GM12892 (cell line): ENCODE measurements around the gene ANO1.
"Not testable (repeated sequence)": the region's sequence is repeated elsewhere in the genome, so short reads cannot be mapped to it uniquely, and the experiment has no call there.

ENCODE experiments used
- DNase-seq: peaks from one replicate; pipeline ENCODE4 v3.0.0; 2011; ENCODE audit not compliant: insufficient read length
- FAIRE-seq: peaks from 2 replicates; lab custom pipeline; 2011; peaks lifted over from hg19 to GRCh38; lab: Jason Lieb, UNC
- POLR2A ChIP-seq: IDR thresholded peaks from 2 replicates; pipeline ENCODE4 v1.6.1; 2011; ENCODE audit warnings: low read depth, low read length, control low read depth
- POLR2AphosphoS5 ChIP-seq: IDR thresholded peaks from 2 replicates; pipeline ENCODE4 v1.6.1; 2011; ENCODE audit warnings: low read depth, low read length, control low read depth
- TAF1 ChIP-seq: IDR thresholded peaks from 2 replicates; pipeline ENCODE4 v1.6.1; 2011; ENCODE audit warnings: low read depth, mild to moderate bottlenecking, control low read depth, low read length, borderline replicate concordance

Gene ANO1

DNA sequence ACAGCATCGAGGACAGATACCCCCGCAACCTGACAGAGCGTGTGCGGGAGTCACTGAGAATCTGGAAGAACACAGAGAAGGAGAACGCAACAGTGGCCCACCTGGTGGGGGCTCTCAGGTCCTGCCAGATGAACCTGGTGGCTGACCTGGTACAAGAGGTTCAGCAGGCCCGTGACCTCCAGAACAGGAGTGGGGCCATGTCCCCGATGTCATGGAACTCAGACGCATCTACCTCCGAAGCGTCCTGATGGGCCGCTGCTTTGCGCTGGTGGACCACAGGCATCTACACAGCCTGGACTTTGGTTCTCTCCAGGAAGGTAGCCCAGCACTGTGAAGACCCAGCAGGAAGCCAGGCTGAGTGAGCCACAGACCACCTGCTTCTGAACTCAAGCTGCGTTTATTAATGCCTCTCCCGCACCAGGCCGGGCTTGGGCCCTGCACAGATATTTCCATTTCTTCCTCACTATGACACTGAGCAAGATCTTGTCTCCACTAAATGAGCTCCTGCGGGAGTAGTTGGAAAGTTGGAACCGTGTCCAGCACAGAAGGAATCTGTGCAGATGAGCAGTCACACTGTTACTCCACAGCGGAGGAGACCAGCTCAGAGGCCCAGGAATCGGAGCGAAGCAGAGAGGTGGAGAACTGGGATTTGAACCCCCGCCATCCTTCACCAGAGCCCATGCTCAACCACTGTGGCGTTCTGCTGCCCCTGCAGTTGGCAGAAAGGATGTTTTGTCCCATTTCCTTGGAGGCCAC is 128.3 kb downstream of the ANO1 start:
- no peak for DNase-seq
- no peak for FAIRE-seq
- TF ChIP-seq TAF1, result no peak
- TF ChIP-seq POLR2A, result no peak; the same call in 1 of the 2 replicates
- TF ChIP-seq POLR2AphosphoS5, result no peak

DNA sequence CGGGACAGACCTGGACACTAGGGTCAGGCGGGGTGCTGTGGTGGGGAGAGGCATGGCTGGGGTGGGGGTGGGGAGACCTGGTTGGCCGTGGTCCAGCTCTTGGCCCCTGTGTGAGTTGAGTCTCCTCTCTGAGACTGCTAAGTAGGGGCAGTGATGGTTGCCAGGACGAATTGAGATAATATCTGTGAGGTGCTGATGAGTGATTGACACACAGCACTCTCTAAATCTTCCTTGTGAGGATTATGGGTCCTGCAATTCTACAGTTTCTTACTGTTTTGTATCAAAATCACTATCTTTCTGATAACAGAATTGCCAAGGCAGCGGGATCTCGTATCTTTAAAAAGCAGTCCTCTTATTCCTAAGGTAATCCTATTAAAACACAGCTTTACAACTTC is 128.9 kb downstream of the ANO1 start:
- no peak for FAIRE-seq
- no peak for DNase-seq

DNA sequence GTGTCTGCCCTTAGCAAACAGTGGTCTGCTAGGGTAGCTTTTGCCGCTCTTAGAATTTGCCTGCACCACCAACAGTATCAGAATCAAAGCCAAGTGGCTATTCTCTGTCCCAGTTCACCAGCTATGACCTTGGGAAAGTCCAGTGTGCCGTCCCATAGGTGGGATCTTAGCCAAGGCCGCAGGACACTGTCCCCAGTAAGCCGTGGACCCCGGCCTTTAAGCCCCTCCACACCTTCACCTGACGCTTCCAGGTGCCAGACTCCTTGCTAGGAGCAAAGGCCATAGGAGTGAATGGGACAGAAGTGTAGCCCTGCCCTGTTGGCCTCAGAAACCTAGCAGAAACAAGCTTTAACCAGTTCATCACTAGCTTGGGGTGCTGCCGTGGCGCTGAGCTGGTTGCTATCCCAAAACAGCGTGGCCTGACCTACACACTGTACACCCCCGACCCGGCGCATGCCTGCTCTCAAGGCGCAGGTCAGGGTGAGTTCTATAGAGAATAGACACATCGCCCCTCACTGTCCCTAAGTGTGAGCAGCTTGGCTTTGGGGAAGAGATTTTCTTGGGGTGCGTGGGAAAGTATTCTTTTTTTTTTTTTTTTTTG is 129.5 kb downstream of the ANO1 start:
- TF ChIP-seq POLR2AphosphoS5 (peak; percentile 24; the same call in 1 of the 2 replicates), POLR2A (peak; percentile 49; the same call in 1 of the 2 replicates), TAF1 (no peak)
- FAIRE-seq (no peak), DNase-seq (no peak)

More for the DNA sequence above, 128.9 kb downstream of the ANO1 start:
- TF ChIP-seq POLR2A (no peak), TAF1 (no peak), POLR2AphosphoS5 (no peak)

DNA sequence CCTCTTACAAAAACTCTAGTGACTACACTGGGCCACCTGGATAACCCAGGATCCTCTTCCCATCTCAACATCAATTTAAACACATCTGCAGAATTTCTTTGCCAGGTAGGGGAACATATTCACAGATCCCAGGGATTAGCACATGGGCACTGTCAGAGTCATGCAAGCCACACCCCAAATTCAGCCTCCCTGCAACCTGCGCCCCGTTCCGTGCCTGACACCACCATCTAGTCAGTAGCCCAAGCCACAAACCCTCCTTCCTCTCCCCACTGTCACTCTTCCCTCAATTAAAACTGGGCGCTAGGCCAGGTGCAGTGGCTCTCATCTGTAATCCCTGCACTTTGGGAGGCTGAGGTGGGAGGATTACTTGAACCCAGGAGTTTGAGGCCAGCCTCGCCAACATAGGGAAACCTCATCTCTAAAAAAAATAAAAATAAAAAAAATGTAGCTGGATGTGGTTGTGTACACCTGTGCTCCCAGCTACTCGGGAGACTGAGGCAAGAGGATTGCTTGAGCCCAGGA is 131.3 kb downstream of the ANO1 start:
- no peak for FAIRE-seq
- no peak for DNase-seq
- no peak for TF ChIP-seq TAF1
- no peak for TF ChIP-seq POLR2AphosphoS5
- no peak for TF ChIP-seq POLR2A

DNA sequence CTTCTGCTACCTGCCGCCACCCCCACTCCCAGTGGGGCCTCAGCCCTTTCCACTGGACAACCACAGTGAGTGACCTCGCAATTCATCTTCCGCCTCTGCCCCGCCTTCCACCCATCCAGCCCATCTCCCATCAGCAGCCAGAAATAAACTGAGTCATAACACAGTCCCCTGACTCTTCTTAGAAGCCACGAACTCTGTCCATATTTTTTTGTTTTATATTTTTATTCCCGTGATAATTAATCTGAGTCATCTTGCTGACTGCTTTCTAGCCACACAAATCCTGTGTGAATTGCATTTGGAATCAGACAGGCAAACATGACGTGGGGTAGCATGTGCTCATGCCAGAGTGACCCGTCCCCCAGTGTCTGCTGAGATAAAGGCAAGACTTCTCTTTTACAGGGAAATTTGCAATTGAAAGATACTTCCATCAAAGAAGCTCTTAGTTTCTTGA is 132.0 kb downstream of the ANO1 start:
- no peak for FAIRE-seq
- TF ChIP-seq POLR2A, result no peak

DNA sequence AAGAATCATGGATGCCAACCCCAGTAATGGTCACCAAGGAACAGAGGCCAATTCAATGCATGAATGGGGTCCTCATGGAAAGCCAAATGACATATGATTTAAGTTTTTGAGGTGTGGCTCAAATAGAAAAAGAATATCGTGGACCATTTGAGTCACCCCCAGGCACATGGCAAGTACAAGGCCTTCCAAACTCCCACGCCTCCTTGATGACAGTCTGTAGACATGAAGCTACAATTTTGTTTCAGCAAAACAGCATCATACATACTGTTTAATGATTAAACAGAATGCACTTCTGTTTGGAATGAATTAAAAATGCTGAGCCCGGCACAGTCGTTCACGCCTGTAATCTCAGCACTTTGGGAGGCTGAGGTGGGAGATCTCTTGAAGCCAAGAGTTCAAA is 132.4 kb downstream of the ANO1 start:
- DNase-seq (no peak), FAIRE-seq (no peak)
- TF ChIP-seq POLR2A (no peak), TAF1 (no peak), POLR2AphosphoS5 (no peak)

More for the DNA sequence above, 132.0 kb downstream of the ANO1 start:
- no peak for DNase-seq

DNA sequence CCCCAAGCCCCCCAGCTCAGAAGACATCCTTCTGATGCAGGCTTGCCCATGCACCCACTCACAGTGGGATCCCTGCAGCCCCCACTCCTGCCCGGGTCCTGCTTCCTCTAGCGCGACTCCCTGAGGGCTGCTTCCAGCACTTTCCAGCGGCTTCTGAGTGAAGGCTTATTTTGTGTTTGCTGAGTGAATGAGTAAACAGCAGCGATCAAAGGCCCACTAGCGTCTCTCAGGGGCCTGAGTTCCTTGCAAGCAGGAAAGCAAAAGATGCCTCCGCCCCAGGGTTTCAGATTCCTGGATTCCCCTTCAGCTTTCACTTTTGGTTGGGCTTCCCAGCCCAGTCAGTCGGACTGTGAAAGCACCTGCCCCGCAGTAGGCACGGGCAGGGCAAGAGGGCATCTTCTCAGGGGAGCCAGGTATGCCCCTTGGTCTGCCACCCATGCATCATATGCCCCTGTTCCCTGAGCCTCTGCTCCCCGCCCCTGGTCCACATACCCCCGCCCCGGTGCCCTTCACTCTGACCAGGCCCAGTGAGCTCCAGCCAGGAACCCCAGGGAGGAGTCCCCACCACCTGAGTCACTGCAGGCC is 134.2 kb downstream of the ANO1 start:
- TF ChIP-seq POLR2A (no peak), POLR2AphosphoS5 (no peak), TAF1 (no peak)
- DNase-seq (no peak), FAIRE-seq (no peak)

DNA sequence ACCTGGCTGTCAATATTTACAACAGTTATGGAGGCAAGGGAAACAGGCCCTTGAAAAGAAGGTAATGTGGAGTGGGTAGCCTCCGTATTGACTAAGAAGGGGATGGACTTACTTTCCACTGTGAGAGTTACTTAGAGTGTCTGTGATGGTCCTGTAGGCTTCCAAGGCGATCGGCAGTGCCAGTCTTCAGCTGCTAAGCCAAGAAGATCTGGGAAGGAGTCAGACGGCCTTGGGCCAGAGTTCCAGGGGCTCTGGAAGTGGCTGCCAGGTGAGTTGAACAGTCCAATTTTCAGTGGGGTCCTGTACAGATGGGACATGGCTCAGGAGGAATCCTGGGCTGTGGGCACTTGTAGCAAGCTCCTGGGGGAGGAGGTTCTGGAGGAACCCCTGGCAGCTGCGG is 139.3 kb downstream of the ANO1 start:
- DNase-seq, FAIRE-seq: not testable (repeated sequence)

DNA sequence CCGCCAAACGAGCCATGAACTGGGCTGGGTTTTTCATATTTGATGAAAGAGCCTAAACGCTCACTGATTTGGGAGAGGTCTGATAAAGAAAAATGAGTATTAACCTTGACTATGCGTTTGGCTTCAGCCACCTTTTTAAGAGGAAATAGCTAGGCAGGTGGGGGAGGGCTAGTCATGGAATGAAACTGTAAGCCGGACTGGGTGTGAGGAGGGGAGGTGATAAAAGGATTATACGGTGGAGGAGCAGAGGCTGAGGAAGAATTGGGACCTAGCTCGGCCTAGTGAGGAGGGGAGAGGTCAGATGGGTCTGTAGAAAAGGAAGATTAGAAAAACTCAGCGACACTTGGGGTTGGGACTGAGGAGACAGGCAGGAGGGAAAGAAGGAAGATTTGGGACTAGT is 140.0 kb downstream of the ANO1 start:
- FAIRE-seq, result not testable (repeated sequence)

DNA sequence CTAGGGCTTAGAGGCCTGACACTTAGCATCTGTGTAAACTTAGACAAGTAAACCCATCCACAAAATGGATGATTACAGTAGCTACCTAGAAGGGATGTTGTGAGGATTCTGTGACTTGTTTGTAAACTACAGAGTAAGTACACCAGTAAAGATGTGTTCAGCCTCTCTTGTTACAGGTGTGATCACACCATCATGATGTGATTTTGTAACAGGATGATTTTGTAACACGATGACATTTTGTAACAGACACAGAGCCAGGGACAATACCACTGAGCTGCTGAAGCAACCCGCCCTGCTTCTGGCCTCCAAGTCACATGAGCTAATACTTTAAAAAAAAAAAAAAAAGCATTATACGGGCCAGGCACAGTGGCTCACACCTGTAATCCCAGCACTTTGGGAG is 142.0 kb downstream of the ANO1 start:
- TF ChIP-seq POLR2AphosphoS5 (no peak), POLR2A (no peak), TAF1 (no peak)
- no peak for FAIRE-seq
- DNase-seq, result no peak

More for the DNA sequence above, 140.0 kb downstream of the ANO1 start:
- DNase-seq, result not testable (repeated sequence)

DNA sequence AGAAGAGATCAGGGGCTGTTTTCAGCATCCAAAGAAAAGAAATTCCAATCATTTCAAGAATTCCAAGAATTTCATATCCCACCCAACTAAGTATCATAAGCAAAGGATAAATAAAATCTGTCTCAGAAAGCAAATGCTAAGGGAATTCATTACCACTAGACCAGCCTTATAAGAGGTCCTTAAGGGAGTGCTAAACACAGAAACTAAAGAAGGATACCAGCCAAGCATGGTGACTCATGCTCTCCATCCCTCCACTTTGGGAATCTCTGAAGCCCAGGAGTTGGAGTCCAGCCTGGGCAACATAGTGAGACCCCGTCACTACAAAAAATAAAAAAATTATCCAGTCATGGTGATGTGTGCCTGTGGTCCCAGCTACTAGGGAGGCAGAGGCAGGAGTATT is 142.8 kb downstream of the ANO1 start:
- FAIRE-seq (no peak), DNase-seq (no peak)

DNA sequence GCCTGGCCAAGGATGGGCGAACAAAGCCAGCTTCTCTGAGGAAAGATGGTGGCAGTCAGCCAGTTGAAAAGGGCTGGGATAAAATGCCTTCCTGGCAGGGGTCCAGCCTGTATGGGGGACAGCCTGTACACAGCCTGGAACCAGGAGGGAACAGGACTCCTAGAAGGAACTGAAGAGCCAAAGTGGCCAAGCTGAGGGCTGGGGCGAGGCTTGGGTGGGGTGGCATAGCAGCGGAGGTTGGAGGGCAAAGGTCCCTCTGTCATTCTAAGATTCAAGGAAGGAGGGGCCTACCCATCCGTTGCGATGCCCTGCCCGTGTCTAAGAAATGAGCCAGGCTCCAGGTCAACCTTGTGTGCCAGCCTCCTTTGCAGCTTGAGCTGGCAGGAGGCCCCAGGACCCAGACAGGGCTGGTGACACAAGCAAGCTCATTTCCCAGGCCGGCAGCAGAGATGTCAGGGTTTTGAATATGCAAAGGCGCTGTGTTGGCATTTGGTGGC is 147.6 kb downstream of the ANO1 start:
- DNase-seq (no peak), FAIRE-seq (no peak)
- TF ChIP-seq POLR2AphosphoS5 (no peak), POLR2A (no peak), TAF1 (no peak)

More for the DNA sequence above, 142.8 kb downstream of the ANO1 start:
- no peak for TF ChIP-seq TAF1
- no peak for TF ChIP-seq POLR2AphosphoS5
- no peak for TF ChIP-seq POLR2A
